Kidney capillary endothelial cell (primary cell): ENCODE results near the gene KCNK16.

ENCODE experiments used
- DNase-seq: peaks from one replicate; pipeline ENCODE4 v3.0.0-alpha.2; 2018; ENCODE audit warnings: low spot score

KCNK16 gene

DNA sequence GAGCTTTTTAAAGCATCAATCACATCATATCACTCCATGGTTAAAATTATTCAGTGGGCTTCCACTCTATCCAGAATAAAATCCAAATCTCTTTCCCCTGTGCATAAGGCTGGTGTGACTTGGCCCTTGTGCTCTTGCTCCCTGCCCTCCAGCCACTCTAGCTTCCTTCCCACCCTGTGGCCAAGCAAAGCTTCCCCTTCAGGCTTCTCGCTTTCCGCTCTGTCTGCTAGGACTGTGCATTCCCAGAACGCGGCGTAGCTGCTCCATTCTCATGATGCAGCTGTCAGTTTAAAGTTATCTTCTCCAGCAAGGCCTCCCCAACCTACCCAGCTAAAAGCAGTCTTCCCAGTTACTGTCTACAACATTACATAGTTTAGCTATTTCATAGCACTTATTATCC, 19.4 kb upstream of the KCNK16 start:
- DNase-seq, result no peak

DNA sequence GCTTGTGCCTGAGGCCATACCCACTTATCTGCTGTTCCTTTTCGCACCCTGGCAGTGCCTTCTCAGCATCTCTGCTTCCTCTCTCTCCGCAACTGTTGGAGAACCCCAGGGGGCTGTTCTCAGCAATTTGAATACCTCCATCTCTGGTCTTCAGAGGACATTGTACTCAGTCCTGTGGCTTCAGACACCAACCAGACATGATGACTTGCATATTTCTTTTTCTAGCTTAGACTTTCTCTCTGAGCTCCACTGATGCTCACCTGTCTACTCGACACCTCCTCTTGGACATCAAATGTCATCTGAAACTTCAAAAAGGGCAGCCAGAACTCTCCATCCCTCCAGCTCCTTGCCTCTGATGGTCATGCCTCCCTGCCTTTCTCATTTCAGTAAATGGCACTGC, 18.9 kb upstream of the KCNK16 start:
- DNase-seq, result no peak

DNA sequence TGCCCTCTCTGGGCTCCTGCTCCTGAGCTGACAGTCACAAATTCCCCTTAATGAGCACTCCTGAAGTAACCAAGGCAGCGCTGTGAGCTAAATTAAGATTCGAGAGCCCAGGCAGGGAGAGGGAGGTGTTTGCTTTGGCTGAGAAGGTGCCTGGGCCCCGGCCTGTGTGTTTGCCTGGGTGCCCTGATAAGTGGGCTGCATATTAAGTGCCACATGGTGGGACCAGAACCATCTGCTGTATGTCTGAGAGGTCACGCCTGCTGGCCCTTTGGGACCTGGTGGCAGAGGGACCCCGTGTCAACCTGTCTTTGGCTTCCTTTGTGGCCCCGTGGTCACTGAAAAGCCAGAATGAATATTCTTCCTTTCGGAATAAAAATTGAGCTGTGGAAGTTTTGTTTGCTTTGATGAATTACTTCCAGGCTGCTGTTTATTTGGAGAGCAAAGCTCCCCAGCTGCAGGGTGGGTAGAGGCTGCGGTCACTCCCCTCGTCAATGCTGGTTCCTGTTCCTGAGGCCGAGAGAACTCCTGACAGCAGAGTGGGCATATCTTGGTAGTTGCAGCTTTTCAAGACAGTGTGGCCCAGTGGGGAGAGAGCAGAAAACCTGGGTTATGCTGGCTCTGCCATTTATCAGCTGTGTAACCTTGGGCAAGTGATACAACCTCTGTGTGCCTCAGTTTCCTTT, 17.5 kb upstream of the KCNK16 start:
- no peak for DNase-seq

DNA sequence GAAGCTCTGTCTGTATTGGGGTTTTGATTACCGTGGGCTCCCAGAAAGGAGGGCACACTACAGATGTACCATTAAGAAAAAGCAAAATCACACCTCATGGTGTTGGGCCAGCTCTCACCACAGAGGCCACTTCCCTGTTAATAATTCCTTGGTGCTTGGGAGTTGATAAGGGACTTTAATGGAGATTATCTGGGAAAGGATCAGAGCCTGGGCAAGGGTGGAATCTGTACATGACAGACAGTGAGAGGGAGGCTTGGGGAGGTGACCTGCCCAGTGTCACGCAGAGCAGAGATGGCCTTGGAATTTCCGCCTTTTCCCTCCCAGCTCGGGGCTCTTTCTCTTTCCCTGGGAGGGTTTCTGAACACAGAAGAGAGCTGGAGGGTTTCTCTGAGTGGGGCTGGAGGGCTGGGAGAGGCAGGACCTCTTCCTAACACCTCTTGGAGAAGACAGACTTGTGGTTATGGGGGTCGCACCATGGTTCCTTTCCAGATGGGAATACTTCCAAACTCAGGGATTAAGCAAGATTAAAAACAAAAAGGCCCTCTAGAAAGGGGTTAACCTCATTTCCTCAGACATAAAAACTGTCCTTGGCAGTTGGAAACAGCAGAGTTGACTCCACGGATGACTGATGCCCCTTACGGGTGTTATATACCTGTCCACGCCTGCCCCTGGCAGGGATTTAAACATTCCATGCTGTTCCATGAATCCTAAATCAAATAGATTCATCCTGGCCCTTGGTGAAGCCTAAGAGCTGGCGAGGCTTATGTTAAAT, 16.8 kb upstream of the KCNK16 start:
- DNase-seq, result no peak

DNA sequence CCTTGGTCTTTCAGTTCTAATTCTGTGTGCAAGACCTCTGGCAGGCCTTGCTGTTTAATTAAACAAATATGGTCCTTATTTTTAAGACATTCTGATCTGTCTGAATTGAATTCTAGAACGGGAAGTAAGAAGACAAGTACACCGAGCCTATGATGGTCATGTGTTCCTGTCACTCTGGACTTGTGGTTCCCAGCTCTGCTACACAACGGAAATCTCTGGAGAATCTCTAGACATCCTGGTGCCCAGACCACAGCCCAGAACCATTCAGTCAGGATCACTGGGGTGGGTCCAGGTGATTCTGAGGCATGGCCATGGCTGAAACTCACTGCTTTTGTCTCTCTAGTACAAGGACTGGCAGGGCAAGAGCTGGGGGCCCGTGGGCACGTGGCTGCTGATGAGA, 15.9 kb upstream of the KCNK16 start:
- no peak for DNase-seq

DNA sequence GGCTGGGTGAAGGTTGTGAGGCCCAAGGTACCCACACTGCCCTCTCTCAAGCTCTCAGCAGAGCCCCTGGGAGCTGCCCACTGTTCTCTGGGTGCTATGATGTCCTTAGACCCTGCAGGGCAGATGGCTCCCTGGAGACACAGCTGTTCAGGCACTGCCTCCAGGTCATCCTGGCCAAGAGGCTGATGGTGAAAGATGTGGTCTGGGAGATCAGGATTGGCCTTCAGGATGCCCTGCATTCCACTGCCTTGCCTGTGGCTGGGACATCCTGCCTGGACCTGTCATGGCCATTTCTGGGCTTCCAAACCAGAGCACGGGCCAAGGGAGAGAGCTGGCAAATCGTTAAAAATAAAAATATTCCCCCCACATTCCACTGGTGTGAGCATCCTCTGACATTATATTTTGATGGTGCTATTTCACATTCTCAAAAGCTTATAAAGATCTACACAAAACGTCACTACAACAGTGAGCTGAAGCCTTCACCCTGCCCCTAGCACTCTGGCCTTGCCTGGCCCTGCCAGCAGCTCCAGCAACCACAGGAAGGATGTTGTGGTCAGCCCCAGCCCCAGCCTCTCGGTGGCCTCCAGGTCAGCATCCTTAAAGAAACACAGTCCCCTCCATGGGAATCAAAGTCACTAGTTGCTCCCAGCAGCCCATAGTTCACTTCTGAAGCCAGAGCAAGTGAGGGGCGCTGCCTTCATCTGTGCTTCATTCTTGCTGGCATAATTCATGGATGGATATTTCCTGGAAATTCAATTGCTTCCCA, 13.5 kb upstream of the KCNK16 start:
- DNase-seq, result no peak

DNA sequence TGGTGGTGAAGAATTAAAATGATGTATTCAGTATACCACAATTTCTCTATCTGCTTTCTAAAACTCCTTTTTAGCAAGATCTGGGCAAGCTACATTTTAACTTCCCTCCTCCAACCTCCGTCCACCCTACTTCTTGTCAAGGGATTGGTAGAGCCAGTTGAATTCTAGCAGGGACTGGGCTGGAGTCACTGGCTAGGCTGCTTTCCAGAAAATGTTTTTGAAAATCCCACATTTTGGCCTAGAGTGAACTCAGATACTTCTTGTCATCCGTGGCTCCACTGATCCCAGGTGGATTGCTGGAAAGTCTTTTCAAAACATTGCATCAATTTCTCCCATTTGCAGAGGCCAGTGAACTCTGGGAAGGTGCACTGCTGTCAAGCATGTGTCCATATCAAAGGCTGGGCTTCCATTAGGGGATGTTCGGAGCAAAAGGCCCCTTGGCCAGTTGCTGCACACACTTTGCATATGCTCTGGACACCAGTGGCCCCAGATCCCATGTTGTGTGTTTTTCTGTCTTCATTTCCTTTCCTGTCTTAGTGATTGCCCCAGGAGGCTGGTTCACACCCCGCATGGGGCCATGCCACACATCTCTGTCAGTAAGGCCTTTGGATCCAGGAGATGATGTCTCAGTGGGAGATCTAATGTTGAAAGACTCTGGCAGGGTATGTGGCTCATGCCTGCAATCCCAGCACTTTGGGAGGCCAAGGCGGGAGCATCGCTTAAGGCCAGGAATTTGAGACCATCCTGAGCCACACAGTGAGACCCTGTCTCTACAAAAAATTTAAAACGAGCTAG, 11.3 kb upstream of the KCNK16 start:
- DNase-seq, result no peak

DNA sequence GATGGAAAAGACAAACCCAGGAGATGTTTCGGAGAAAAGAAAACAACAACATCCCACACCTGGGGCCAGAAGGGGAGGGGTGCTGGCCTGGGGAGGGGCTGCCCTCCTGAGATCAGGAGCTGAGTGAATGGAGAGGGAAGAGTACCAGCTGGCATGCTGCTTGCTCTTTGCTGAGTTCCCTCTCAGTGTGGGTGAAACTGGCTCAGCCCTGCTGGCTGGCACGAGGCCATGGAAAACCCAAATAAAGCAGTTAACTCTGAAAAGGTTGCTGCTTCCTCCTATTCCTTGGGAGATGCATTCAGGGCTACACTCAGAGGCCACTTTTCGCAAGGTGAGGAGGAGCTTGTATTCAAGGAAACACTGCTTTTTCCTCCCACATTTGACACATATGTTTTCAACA, 8.0 kb upstream of the KCNK16 start:
- no peak for DNase-seq

DNA sequence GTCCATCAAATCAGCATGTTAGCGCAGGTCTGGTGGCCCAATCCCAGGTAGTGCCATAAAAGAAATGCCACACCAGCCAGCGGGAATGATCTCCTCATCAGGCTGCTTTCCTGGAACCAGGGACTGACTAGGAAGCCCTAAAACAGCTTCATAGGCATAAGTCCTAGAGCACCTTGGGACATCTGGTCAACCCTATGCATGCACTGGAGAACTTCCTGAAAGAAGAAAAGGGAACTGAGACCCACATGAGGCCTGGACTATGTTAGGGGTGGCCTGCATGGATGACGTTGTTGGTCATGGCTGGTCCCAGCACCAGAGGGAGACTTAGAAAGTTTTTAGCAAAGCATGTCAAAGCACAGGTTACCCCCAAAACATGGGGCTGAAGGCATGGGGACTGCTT, 7.6 kb upstream of the KCNK16 start:
- DNase-seq, result no peak

DNA sequence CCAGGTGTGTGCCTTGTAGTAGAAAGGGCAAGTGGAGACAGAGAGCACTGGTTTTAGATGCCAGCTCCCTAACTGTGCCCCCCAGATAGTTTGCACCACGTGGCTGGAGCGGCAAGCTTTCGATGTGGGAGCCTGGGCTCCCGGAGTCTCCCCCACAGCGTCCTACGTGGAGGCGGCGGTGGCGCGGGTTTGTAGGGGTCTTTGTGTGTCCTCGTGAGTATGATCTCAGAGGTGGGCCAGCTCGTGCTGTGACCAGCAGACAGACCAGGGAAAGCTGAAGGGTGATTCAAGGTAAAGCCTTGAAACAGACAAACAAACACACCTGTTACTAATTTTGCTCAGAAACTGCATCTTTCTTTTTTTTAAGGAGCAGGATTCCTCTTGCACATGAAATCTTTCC, 5.6 kb upstream of the KCNK16 start:
- DNase-seq, result no peak

DNA sequence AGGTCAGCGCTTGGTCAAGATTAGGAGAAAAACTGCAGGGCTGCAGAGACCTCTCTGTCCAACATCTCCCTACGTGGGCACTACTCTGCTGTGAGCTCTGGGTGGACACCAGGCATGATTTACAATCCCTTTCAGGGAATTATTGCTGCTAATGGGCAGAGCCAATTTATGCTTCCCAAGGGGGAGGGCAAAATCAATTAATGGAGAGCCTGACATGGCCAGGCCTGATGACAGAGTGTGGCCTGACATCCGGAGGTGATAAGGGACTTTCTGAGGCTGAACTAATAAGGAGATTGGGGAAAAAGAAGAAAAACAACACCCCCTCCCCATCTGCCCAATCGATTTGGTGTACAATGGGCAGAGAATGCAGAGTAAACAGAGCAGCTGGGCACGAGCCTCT, 5.0 kb upstream of the KCNK16 start:
- DNase-seq, result no peak

DNA sequence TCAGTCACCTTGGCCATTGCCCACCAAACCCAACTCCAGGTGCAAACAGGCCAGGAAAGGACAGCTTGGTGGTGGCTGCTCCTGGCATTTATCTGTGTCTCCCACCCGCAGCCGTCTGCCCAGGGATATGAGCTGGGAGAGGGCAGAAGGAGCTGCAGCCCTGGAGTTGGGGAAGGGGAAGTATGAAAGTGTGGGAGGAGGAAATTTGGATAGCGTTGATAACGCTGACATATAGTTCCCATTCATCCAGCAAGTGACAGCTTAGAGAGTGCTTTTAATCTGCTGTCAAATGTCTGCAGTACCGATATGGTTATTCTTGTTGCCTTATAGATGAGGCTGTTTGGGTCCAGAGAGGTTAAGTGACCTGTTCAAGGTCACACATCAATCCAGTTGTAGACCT, 741 bp downstream of the KCNK16 start:
- no peak for DNase-seq

DNA sequence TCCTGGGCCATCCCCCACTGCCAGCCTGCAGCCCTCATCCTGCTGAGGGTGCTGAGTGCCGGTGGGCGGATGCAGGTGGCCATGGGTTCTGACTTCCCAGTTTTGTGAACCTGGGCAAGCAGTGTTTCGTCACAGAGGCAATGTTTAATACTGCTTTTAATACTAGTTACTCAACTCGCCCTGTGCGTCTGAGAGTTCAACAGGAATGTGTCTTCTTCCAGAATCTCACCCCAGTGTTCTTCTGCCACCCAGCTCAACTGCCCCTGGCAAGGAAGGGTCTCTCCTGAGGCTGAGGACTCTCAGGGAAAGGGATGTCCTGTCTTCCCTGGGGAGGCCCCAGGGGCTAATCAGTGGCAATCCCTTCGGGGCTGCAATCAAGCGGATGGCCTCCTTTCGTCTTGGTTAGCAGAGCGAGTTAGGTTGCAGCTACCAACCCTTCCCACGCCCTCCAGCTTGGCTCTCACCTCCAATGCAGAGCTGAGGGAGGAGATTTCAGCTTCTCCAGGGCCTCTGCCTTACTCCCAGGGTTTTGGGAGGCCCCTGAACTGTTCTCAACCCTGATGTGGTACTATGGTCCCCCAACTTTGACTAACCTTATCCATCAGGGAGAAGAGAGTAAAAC, 2.0 kb downstream of the KCNK16 start:
- DNase-seq, result no peak

DNA sequence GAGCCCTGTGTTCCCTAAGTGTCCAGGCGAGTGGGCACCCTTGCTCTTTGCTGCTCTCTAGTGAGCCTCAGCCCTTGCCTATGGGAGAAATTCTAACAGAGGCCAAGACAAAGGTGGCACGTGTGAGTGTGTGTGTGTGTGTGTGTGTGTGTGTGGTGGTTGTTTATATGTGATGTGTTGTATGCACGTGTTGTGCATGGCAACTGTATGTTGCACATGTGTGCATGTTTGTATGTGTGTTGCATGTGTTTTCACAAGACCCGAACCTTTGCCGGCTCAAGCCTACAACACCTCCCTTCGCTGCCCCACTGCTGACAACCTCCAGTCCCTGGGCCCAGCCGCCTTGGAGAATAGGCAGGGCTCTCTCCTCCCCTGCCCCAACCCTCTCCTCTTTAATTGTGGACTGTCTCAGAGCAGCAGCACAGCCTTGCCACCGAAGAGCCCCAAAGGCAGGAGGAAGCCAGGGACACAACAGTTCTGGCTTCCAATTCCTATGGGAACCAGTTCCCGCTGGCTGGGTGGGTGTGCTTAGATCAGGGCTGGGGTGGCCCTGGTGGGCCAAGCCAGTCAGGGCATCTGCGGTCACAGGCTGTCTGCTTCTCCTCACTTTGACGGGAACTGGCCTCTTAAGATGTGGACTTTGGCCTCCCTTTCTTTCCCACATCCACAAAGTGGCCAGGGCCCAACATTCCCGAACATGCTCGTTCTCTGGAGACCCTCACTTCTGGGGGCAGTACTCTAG, 2.7 kb downstream of the KCNK16 start:
- DNase-seq, result no peak

DNA sequence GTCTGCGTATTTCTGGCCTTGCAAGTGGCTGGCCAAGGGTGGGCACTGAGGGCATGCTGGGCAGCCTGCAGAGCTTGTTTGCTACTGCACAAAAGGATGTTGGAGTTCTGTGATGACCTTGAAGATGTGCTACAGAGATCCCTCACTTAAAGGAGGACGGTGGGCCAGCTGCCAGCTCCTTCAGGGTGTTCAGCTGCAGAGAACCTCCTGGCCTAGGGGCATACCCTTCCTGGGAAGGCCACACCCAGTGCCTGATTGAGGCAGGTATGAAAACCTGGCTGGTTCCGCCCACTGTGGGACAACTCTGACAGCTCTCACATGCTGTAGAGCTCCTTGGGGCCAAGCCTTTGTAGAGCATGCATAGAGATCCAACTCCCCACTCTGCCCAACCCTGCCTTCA, 5.2 kb downstream of the KCNK16 start:
- DNase-seq, result no peak

DNA sequence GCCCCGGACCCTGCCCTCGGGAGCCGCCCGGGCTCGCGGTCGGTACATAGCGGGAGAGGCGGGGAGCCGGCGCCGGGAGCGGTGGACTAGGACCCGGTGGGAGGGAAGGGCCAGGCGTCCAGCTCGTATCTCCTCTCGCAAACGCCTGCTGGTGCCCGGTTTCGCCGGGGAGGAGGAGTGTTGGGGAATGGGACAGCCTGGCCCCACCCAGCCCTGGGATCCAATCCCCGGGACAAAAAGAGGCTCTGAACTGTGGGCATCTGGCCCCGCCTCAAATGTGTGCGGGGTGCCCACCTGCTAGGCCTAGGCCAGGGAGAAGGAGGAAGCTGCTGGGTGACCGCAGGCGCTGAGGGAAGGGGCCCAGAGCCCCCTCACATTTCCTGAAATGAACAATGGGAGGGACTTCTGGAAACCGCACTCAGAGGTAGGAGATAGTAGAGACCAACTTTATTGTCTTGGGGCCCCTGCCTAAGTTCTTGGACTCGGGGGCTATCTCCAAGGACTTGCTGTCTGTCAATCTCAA, 8.2 kb downstream of the KCNK16 start, which contains the start of gene KCNK17:
Gene KCNK17 (minus strand): TSS at position 147 of the 523 bp plus-strand sequence. CDS start 99 bp downstream, at position 48.
- no peak for DNase-seq

DNA sequence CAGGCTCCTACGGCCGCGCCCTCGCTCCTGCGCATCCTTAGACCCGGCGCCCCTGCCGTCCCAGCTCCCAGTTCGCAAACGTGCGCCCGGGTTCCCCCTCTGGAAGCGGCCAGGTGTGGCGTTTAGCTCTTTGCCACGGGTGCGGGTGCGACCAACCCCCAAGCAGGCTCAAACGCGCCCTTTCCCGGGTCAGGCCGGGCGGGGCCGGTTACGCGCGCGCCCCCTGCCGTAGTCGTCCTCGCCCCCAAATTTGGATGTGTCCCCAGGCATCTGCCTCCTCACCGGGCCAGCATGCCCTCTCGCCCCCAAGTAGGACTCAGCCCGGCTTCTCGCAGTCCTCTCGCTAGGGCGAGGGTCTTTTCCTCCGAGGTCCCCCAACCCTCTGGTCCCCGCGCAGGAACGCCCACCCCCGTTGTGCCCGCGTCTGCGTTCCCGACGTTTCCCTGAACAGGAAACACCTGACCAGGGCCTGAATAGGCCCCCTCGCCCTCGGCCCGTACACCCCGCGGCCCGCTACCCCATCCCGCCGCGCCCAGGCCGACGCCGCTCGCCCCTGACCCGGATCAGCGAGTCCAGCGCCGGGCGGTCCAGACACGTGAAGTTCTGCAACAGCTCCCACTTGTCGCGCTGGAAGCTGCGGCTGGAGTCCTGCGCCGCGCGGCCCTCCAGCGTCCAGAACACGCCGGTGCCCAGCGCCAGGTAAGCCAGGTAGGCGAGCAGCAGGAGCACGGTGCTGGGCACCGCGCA, 8.8 kb downstream of the KCNK16 start:
- no peak for DNase-seq

DNA sequence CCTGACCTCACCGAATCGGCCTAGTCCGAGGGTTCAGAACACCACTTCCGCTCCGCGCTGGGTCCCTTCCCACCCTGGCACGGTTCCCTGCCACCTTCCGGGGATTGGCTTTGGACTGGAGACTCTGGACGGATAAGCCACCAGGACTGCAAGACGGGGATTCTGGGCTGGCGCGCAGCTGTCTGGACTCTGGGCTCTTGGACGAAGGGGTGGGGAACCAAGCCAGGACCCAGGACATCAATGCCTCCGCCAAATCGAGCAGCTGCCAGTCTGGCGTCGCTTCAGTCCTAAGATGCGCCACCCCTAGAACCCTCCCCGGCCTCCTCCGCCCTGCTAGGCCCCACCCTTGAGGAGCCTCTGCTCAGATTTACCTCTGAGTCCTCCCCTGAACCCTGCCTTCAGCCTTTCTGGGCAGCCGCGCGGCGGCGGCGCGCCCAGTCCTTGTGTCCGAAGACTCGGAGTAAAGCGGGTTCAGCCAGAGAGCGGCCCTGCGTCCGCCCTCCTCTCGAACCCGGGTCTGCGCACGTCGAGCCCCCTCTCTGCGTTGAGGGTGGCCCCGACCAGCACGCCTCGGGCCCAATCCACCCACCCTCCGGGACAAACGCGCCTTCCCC, 9.5 kb downstream of the KCNK16 start:
- DNase-seq, result no peak

DNA sequence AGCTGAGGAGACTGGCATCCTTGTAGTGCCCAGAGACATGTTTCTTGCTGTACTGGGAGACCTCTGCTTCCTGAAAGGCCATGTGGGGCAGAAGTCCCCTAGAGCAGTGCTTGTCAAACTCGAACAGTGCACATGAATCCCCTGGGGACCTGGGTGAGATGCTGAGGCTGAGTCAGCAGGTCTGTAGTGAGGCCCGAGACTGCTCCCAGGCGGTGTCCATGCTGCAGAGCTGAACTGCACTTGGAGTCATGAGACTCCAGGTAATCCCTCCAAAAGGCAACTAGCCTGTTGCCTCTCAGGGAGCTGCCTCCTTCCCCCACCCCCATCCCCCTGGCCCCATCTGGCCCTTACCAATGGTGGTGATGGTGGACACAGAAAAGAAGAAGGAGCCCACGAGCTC, 12.0 kb downstream of the KCNK16 start:
- DNase-seq, result no peak
